ENCODE data around the gene MARCHF6.

GRCh38 chr5:10339958-10340357 lies 13.5 kb upstream of the MARCHF6 start:
- no peak for TF ChIP-seq CTCF (IDR thresholded peaks at IDR 0.05)
- no peak for TF ChIP-seq POLR2A (IDR thresholded peaks at IDR 0.05)

Data from transverse colon (tissue), 3 donors.